GM21515 (cell line): ENCODE measurements around the gene ATP5PD.

ENCODE experiments used
- ATAC-seq: cut with Tn5 transposase; IDR thresholded peaks from one replicate; pipeline ENCODE4 v1.9.1; 2021; ENCODE audit not compliant: unreplicated experiment

ATP5PD gene

GRCh38 chr17:75001915-75002843 lies 44.6 kb downstream of the ATP5PD start:
- ATAC-seq: no peak

GRCh38 chr17:74999523-74999922 lies 47.2 kb downstream of the ATP5PD start:
- ATAC-seq: no peak

DNA sequence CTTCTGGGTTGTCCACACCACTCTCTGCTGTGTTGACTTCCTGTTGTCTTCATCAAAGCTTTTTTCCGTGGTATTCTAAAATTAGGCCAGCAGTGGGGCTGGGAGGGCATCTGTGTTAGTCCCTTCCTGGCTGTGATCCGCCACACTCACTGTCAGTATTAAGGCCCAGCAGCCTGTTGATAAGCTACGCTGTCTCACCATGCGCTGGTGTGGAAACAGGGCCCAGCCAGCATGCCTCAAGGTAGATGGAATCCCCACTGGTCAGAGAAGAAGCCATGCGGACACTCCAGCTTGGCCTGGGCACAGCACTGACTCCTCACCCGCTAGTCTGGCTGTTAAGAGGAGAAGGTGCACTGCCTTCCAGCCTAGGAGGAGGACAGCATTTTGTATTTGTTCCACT lies 48.0 kb downstream of the ATP5PD start:
- ATAC-seq: no peak

DNA sequence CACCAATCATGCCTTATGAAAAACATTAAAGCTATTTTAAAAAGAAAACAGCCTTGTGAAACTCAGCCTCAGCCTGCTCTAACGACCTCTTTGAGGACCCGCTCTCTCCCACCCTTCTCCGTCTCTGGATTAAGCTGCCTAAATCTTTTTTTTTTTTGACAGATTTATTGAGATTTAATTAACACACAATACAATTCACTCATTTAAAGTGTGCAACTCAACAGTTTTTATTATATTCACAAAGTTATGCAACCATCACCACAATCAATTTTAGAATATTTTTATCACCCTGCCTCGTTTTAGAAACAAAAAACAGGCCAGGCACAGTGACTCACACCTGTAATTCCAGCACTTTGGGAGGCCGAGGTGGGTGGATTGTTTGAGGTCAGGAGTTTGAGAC lies 50.9 kb downstream of the ATP5PD start:
- no peak for ATAC-seq

DNA sequence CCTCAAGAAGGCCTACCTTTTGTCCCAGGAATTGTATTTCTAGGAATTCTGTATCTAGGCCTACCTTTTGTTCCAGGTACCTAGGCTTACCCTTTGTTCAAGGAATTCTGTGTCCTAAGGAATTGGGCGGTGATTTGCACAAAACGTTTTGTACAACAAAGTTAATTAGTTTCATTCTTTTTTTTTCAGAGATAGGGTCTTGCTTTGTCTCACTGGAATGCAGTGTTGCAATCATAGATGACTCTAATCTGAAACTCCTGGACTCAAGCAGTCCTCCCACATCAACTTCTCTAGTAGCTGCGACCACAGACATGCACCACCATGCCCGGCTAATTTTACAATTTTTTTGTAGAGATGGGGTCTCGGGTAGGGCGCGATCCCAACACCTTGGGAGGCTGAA lies 52.3 kb downstream of the ATP5PD start:
- ATAC-seq: no peak

GRCh38 chr17:74992223-74992622 lies 54.5 kb downstream of the ATP5PD start:
- ATAC-seq: no peak

GRCh38 chr17:74990581-74991105 lies 56.1 kb downstream of the ATP5PD start:
- no peak for ATAC-seq
